GM12878 (cell line): ENCODE data around the gene KPNA5. TPM values are rescaled to one million over a fixed set of nuclear protein-coding genes. Genes with fewer than 3 reads are reported as not detected.
A peak's percentile ranks its signal among the peaks of the same experiment; 100 is the strongest.

Experiments used
- ASH2L ChIP-seq: fragments of 300-600, 200-600 bp; sonication (generic); IDR thresholded peaks from 2 replicates; pipeline ENCODE4 v1.6.1; 2017; ENCODE audit warnings: low read depth, mild to moderate bottlenecking, borderline replicate concordance
- CHD2 ChIP-seq: IDR thresholded peaks from 2 replicates; pipeline ENCODE4 v1.6.1; 2011; ENCODE audit warnings: low read depth, low read length, improper control_type of control experiment, borderline replicate concordance
- CHD4 ChIP-seq: fragments of 200-600 bp; sonication (generic); IDR thresholded peaks from 2 replicates; pipeline ENCODE4 v1.6.1; 2016; ENCODE audit warnings: mild to moderate bottlenecking
- DPF2 ChIP-seq: fragments of 450-650 bp; IDR thresholded peaks from 2 replicates; pipeline ENCODE4 v1.6.1; 2017; ENCODE audit warnings: mild to moderate bottlenecking
- EP300 ChIP-seq, 2 experiments: fragments of 150-350 bp in 1 of 2; IDR thresholded peaks; 2 replicates each; pipeline ENCODE4 v1.6.1; 2011 to 2012; ENCODE audit warnings: low read depth in 2 of 2, low read length in 2 of 2, borderline replicate concordance in 1 of 2, improper control_type of control experiment in 1 of 2, inconsistent platforms in 1 of 2; ENCODE audit not compliant: control insufficient read depth in 1 of 2
- EZH2 ChIP-seq: IDR thresholded peaks from 2 replicates; pipeline ENCODE4 v1.6.1; 2012; ENCODE audit warnings: low read depth, mild to moderate bottlenecking, control low read depth, inconsistent platforms, low read length, borderline replicate concordance; ENCODE audit not compliant: control insufficient read depth
- HDAC2 ChIP-seq: fragments of 200-600 bp; sonication (generic); IDR thresholded peaks from 2 replicates; pipeline ENCODE4 v1.6.1; 2017
- IKZF1 ChIP-seq: fragments of 450-650 bp; conservative IDR thresholded peaks from 2 replicates; pipeline ENCODE4 v1.6.1; 2017; ENCODE audit warnings: antibody characterized with exemption, mild to moderate bottlenecking
- NFXL1 ChIP-seq: fragments of 450-650 bp; IDR thresholded peaks from 2 replicates; pipeline ENCODE4 v1.6.1; 2017; ENCODE audit warnings: antibody characterized with exemption, mild to moderate bottlenecking, borderline replicate concordance
- PAX8 ChIP-seq: fragments of 450-650 bp; IDR thresholded peaks from 2 replicates; pipeline ENCODE4 v1.6.1; 2017; ENCODE audit warnings: mild to moderate bottlenecking, moderate library complexity
- POU2F2 ChIP-seq: IDR thresholded peaks from 3 replicates; pipeline ENCODE4 v1.6.1; 2011; ENCODE audit warnings: low read depth, mild to moderate bottlenecking, low read length, borderline replicate concordance
- RCOR1 ChIP-seq: conservative IDR thresholded peaks from 2 replicates; pipeline ENCODE4 v1.6.1; 2012; ENCODE audit warnings: low read depth, low read length, improper control_type of control experiment
- RUNX3 ChIP-seq: IDR thresholded peaks from 2 replicates; pipeline ENCODE4 v1.6.1; 2012; ENCODE audit warnings: low read length, inconsistent platforms
- SIN3A ChIP-seq: IDR thresholded peaks from 2 replicates; pipeline ENCODE4 v1.6.1; 2012; ENCODE audit warnings: low read depth, low read length, improper control_type of control experiment
- YBX1 ChIP-seq: fragments of 450-650 bp; IDR thresholded peaks from 2 replicates; pipeline ENCODE4 v1.6.1; 2016; ENCODE audit warnings: antibody characterized with exemption
- ZNF217 ChIP-seq: fragments of 450-650 bp; IDR thresholded peaks from 2 replicates; pipeline ENCODE4 v1.6.1; 2017; ENCODE audit warnings: antibody characterized with exemption, mild to moderate bottlenecking
- ZNF24 ChIP-seq: fragments of 450-650 bp; IDR thresholded peaks from 2 replicates; pipeline ENCODE4 v1.6.1; 2017; ENCODE audit warnings: antibody characterized with exemption, mild to moderate bottlenecking
- ZNF622 ChIP-seq: fragments of 450-650 bp; IDR thresholded peaks from 2 replicates; pipeline ENCODE4 v1.6.1; 2017; ENCODE audit warnings: mild to moderate bottlenecking, inconsistent platforms
- polyA plus RNA-seq, 11 experiments: library from polyadenylated mRNA; depleted of rRNA in 4 of 11; unstranded in 6 of 11; stranded (reverse) in 5 of 11; fragments of >200 nt; fragmentation: Nextera tagmentation in 4 of 11; fragmentation: Illumina TruSeq in 1 of 11; extraction: Ambion mirVana in 4 of 11; extraction: Trizol in 1 of 11; gene quantifications; 1 replicate in 1 of 11; 2 replicates in 10 of 11; pipeline versions ENCODE4 v1.2.1 to v1.2.3, GENCODE V29; 2011 to 2016; ENCODE audit warnings: inconsistent platforms in 2 of 11, missing spikeins in 2 of 11, low read depth in 1 of 11
- total RNA-seq, 4 experiments: library from RNA; depleted of rRNA in 3 of 4; stranded (reverse); fragments of >200 nt in 3 of 4; fragmentation: Illumina TruSeq in 1 of 4; extraction: Trizol in 1 of 4; gene quantifications; 2 replicates each; pipeline versions ENCODE4 v1.2.1 to v1.2.3, GENCODE V29; 2013 to 2021
- TF ChIP-seq, protein P1 (sequence below): IDR thresholded peaks from 2 replicates; pipeline ENCODE4 v1.6.1; 2011; ENCODE audit warnings: borderline replicate concordance, low read depth, mild to moderate bottlenecking, moderate library complexity, low read length; ENCODE audit not compliant: insufficient read depth, poor library complexity, severe bottlenecking
- TF ChIP-seq, protein P2 (sequence below): fragments of 450-650 bp; IDR thresholded peaks from 2 replicates; pipeline ENCODE4 v1.6.1; 2014; ENCODE audit warnings: mild to moderate bottlenecking
- TF ChIP-seq, protein P3 (sequence below): fragments of 450-650 bp; IDR thresholded peaks from 2 replicates; pipeline ENCODE4 v1.6.1; 2017; ENCODE audit warnings: mild to moderate bottlenecking
- TF ChIP-seq, protein P4 (sequence below): fragments of 150-350 bp; IDR thresholded peaks from 2 replicates; pipeline ENCODE4 v1.6.1; 2016; ENCODE audit warnings: low read depth, low read length
- TF ChIP-seq, protein P5 (sequence below): fragments of 450-650 bp; IDR thresholded peaks from 2 replicates; pipeline ENCODE4 v1.6.1; 2017; ENCODE audit warnings: mild to moderate bottlenecking, low read depth, inconsistent platforms; ENCODE audit not compliant: poor library complexity, severe bottlenecking

KPNA5 gene
- total and polyA plus RNA-seq, 10 of the 15 experiments (the other 5 are each of a cell fraction or from before 2014, with no cell fraction given), result 1.9 to 7.6 (median 4.5) TPM

DNA sequence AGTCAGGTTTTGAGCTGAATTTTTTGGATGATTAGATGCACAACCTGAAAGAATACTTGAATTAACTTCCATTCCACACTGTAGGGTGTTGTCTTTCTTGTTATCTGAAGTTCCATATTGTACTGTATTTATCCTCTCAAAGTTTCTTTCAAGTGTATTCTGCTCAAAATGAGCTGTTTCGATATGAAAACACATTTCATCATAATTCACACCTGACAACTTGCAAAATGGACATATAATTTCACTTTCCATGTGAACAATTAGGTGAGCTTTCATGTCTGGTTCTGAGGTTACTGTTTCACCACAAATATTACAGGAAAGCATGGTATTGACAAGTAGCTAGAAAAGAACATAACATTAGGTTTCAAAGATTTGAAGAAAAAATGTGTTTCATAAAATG is 14.1 kb upstream of the KPNA5 start (continued):
- TF ChIP-seq YBX1, result no peak
- TF ChIP-seq ASH2L, result no peak
- TF ChIP-seq RCOR1, result no peak
- TF ChIP-seq, protein P1, sequence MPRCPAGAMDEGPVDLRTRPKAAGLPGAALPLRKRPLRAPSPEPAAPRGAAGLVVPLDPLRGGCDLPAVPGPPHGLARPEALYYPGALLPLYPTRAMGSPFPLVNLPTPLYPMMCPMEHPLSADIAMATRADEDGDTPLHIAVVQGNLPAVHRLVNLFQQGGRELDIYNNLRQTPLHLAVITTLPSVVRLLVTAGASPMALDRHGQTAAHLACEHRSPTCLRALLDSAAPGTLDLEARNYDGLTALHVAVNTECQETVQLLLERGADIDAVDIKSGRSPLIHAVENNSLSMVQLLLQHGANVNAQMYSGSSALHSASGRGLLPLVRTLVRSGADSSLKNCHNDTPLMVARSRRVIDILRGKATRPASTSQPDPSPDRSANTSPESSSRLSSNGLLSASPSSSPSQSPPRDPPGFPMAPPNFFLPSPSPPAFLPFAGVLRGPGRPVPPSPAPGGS, result no peak
- TF ChIP-seq HDAC2, result no peak
- TF ChIP-seq PAX8, result no peak
- peak; percentile 77 for TF ChIP-seq DPF2
- TF ChIP-seq EZH2, result no peak
- peak; percentile 92 for TF ChIP-seq RUNX3
- no peak for TF ChIP-seq NFXL1
- no peak for TF ChIP-seq ZNF24
- TF ChIP-seq, protein P2, sequence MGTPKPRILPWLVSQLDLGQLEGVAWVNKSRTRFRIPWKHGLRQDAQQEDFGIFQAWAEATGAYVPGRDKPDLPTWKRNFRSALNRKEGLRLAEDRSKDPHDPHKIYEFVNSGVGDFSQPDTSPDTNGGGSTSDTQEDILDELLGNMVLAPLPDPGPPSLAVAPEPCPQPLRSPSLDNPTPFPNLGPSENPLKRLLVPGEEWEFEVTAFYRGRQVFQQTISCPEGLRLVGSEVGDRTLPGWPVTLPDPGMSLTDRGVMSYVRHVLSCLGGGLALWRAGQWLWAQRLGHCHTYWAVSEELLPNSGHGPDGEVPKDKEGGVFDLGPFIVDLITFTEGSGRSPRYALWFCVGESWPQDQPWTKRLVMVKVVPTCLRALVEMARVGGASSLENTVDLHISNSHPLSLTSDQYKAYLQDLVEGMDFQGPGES, result no peak
- no peak for TF ChIP-seq CHD2
- no peak for TF ChIP-seq POU2F2
- TF ChIP-seq, protein P3, sequence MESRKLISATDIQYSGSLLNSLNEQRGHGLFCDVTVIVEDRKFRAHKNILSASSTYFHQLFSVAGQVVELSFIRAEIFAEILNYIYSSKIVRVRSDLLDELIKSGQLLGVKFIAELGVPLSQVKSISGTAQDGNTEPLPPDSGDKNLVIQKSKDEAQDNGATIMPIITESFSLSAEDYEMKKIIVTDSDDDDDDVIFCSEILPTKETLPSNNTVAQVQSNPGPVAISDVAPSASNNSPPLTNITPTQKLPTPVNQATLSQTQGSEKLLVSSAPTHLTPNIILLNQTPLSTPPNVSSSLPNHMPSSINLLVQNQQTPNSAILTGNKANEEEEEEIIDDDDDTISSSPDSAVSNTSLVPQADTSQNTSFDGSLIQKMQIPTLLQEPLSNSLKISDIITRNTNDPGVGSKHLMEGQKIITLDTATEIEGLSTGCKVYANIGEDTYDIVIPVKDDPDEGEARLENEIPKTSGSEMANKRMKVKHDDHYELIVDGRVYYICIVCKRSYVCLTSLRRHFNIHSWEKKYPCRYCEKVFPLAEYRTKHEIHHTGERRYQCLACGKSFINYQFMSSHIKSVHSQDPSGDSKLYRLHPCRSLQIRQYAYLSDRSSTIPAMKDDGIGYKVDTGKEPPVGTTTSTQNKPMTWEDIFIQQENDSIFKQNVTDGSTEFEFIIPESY, result no peak
- TF ChIP-seq IKZF1, result peak; percentile 48
- TF ChIP-seq CHD4, result no peak
- TF ChIP-seq ZNF622, result no peak
- no peak for TF ChIP-seq SIN3A
- TF ChIP-seq, protein P4, sequence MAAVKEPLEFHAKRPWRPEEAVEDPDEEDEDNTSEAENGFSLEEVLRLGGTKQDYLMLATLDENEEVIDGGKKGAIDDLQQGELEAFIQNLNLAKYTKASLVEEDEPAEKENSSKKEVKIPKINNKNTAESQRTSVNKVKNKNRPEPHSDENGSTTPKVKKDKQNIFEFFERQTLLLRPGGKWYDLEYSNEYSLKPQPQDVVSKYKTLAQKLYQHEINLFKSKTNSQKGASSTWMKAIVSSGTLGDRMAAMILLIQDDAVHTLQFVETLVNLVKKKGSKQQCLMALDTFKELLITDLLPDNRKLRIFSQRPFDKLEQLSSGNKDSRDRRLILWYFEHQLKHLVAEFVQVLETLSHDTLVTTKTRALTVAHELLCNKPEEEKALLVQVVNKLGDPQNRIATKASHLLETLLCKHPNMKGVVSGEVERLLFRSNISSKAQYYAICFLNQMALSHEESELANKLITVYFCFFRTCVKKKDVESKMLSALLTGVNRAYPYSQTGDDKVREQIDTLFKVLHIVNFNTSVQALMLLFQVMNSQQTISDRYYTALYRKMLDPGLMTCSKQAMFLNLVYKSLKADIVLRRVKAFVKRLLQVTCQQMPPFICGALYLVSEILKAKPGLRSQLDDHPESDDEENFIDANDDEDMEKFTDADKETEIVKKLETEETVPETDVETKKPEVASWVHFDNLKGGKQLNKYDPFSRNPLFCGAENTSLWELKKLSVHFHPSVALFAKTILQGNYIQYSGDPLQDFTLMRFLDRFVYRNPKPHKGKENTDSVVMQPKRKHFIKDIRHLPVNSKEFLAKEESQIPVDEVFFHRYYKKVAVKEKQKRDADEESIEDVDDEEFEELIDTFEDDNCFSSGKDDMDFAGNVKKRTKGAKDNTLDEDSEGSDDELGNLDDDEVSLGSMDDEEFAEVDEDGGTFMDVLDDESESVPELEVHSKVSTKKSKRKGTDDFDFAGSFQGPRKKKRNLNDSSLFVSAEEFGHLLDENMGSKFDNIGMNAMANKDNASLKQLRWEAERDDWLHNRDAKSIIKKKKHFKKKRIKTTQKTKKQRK, result no peak
- TF ChIP-seq ZNF217, result peak; percentile 91
- TF ChIP-seq EP300 (IDR thresholded peaks at IDR 0.05; ENCODE audit: borderline replicate concordance in 1 of 2, control insufficient read depth in 1 of 2, low read depth in 2 of 2, low read length in 2 of 2), result peak; percentile 76 to 79
- TF ChIP-seq, protein P5, sequence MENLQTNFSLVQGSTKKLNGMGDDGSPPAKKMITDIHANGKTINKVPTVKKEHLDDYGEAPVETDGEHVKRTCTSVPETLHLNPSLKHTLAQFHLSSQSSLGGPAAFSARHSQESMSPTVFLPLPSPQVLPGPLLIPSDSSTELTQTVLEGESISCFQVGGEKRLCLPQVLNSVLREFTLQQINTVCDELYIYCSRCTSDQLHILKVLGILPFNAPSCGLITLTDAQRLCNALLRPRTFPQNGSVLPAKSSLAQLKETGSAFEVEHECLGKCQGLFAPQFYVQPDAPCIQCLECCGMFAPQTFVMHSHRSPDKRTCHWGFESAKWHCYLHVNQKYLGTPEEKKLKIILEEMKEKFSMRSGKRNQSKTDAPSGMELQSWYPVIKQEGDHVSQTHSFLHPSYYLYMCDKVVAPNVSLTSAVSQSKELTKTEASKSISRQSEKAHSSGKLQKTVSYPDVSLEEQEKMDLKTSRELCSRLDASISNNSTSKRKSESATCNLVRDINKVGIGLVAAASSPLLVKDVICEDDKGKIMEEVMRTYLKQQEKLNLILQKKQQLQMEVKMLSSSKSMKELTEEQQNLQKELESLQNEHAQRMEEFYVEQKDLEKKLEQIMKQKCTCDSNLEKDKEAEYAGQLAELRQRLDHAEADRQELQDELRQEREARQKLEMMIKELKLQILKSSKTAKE, result peak; percentile 75
